ENCODE measurements around the gene CLMN.
"Not testable (repeated sequence)": the region's sequence is repeated elsewhere in the genome, so short reads cannot be mapped to it uniquely, and the experiment has no call there.

The CLMN gene

GRCh38 chr14:95211721-95212504 is 107.8 kb downstream of the CLMN start:
- TF ChIP-seq, protein P1, sequence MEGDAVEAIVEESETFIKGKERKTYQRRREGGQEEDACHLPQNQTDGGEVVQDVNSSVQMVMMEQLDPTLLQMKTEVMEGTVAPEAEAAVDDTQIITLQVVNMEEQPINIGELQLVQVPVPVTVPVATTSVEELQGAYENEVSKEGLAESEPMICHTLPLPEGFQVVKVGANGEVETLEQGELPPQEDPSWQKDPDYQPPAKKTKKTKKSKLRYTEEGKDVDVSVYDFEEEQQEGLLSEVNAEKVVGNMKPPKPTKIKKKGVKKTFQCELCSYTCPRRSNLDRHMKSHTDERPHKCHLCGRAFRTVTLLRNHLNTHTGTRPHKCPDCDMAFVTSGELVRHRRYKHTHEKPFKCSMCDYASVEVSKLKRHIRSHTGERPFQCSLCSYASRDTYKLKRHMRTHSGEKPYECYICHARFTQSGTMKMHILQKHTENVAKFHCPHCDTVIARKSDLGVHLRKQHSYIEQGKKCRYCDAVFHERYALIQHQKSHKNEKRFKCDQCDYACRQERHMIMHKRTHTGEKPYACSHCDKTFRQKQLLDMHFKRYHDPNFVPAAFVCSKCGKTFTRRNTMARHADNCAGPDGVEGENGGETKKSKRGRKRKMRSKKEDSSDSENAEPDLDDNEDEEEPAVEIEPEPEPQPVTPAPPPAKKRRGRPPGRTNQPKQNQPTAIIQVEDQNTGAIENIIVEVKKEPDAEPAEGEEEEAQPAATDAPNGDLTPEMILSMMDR (IDR thresholded peaks at IDR 0.05; ENCODE audit: insufficient read depth, low read depth, low read length, missing control alignments) = no peak
- DNase-seq (ENCODE audit: low read depth) = peak; percentile 18

GRCh38 chr14:95210699-95211098 is 109.0 kb downstream of the CLMN start:
- no peak overlapping the region for H3K4me3 ChIP-seq (ENCODE audit: low read depth, low read length)
- TF ChIP-seq, protein P1 (IDR thresholded peaks at IDR 0.05; ENCODE audit: insufficient read depth, low read depth, low read length, missing control alignments) = no peak
- DNase-seq (ENCODE audit: low read depth) = no peak

More at GRCh38 chr14:95211721-95212504, 107.8 kb downstream of the CLMN start:
- H3K4me3 ChIP-seq (ENCODE audit: low read depth, low read length) = no peak overlapping the region

DNA sequence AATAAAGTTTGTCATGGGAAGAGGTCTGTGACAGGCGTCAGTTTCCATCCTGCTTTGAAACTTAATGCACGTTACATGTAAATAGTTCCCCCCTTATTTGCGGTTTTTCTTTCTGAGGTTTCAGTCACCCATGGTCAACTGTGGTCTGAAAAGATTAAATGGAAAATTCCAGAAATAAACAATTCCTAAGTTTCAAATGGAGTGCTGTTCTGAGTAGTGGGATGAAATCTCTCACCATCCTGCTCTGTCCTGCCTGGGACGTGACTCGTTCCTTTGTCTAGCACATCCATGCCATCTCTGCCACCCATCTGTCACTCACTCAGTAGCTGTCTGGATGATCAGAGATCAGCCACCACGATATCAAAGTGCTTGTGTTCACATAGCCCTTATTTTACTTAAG is 111.1 kb downstream of the CLMN start:
- DNase-seq (ENCODE audit: low read depth) = no peak
- H3K4me3 ChIP-seq (ENCODE audit: low read depth, low read length) = no peak overlapping the region
- TF ChIP-seq, protein P1 (IDR thresholded peaks at IDR 0.05; ENCODE audit: insufficient read depth, low read depth, low read length, missing control alignments) = no peak

- no peak for DNase-seq (ENCODE audit: low read depth)
- no peak overlapping the region for H3K4me3 ChIP-seq (ENCODE audit: low read depth, low read length)
- TF ChIP-seq, protein P1 (IDR thresholded peaks at IDR 0.05; ENCODE audit: insufficient read depth, low read depth, low read length, missing control alignments) = no peak
Measured at GRCh38 chr14:95207475-95208233, 112.1 kb downstream of the CLMN start.

GRCh38 chr14:95206534-95206933 is 113.2 kb downstream of the CLMN start:
- H3K4me3 ChIP-seq (ENCODE audit: low read depth, low read length) = no peak overlapping the region
- DNase-seq (ENCODE audit: low read depth) = no peak
- TF ChIP-seq, protein P1 (IDR thresholded peaks at IDR 0.05; ENCODE audit: insufficient read depth, low read depth, low read length, missing control alignments) = no peak

GRCh38 chr14:95204705-95205104 is 115.0 kb downstream of the CLMN start:
- no peak overlapping the region for H3K4me3 ChIP-seq (ENCODE audit: low read depth, low read length)
- TF ChIP-seq, protein P1 (IDR thresholded peaks at IDR 0.05; ENCODE audit: insufficient read depth, low read depth, low read length, missing control alignments) = no peak
- no peak for DNase-seq (ENCODE audit: low read depth)

- not testable (repeated sequence) for DNase-seq (ENCODE audit: low read depth); H3K4me3 ChIP-seq (ENCODE audit: low read depth, low read length)
Measured at GRCh38 chr14:95201745-95202144, 118.0 kb downstream of the CLMN start.
